GM23338 (cell line): ENCODE data around the gene USP15.

Source experiments
- CREB1 ChIP-seq: fragments of 250-450 bp; sonication (Bioruptor Pico); IDR thresholded peaks from 2 replicates; pipeline ENCODE4 v1.5.0; 2020; ENCODE audit warnings: low read depth, mild to moderate bottlenecking, moderate library complexity
- EZH2 ChIP-seq: fragments of 200-600 bp; sonication (generic); IDR thresholded peaks from one replicate; pipeline ENCODE4 v1.8.0; 2017; ENCODE audit warnings: antibody characterized with exemption, mild to moderate bottlenecking, low read depth; ENCODE audit not compliant: unreplicated experiment
- EZH2phosphoT487 ChIP-seq: fragments of 200-600 bp; sonication (generic); IDR thresholded peaks from one replicate; pipeline ENCODE4 v1.8.1; 2018; ENCODE audit warnings: antibody characterized with exemption; ENCODE audit not compliant: unreplicated experiment
- JUNB ChIP-seq: IDR thresholded peaks from one replicate; pipeline ENCODE4 v1.6.1; 2016; ENCODE audit warnings: antibody characterized with exemption; ENCODE audit not compliant: unreplicated experiment
- NANOG ChIP-seq: IDR thresholded peaks from 2 replicates; pipeline ENCODE4 v1.6.1; 2016; ENCODE audit warnings: antibody characterized with exemption, borderline replicate concordance
- POLR2AphosphoS5 ChIP-seq: IDR thresholded peaks from 2 replicates; pipeline ENCODE4 v1.6.1; 2016; ENCODE audit warnings: antibody characterized with exemption, low read depth
- REST ChIP-seq: IDR thresholded peaks from one replicate; pipeline ENCODE4 v1.6.1; 2018; ENCODE audit warnings: antibody characterized with exemption; ENCODE audit not compliant: unreplicated experiment
- STAT1 ChIP-seq: IDR thresholded peaks from one replicate; pipeline ENCODE4 v1.6.1; 2016; ENCODE audit warnings: antibody characterized with exemption; ENCODE audit not compliant: unreplicated experiment
- ZNF114 ChIP-seq: fragments of 250-450 bp; sonication (Bioruptor Pico); IDR thresholded peaks from 2 replicates; pipeline ENCODE4 v1.5.0; 2020; ENCODE audit warnings: mild to moderate bottlenecking, moderate library complexity
- ZNF331 ChIP-seq: fragments of 250-450 bp; sonication (Bioruptor Pico); IDR thresholded peaks from 2 replicates; pipeline ENCODE4 v1.5.0; 2020; ENCODE audit warnings: low read depth, mild to moderate bottlenecking, moderate library complexity
- ZNF462 ChIP-seq: fragments of 250-450 bp; sonication (Bioruptor Pico); IDR thresholded peaks from 2 replicates; pipeline ENCODE4 v1.5.0; 2020; ENCODE audit warnings: mild to moderate bottlenecking, moderate library complexity
- TF ChIP-seq, protein P1 (sequence below), 2 experiments: fragments of 200-600 bp in 1 of 2; sonication (generic) in 1 of 2; conservative IDR thresholded peaks; 2 replicates each; pipeline versions ENCODE4 v1.5.1 to v1.6.1; 2016 to 2017; ENCODE audit warnings: antibody characterized with exemption in 2 of 2, low read depth in 2 of 2, mild to moderate bottlenecking in 2 of 2, moderate library complexity in 1 of 2
- TF ChIP-seq, protein P2 (sequence below): IDR thresholded peaks from 2 replicates; pipeline ENCODE4 v1.6.1; 2016; ENCODE audit warnings: antibody characterized with exemption

DNA sequence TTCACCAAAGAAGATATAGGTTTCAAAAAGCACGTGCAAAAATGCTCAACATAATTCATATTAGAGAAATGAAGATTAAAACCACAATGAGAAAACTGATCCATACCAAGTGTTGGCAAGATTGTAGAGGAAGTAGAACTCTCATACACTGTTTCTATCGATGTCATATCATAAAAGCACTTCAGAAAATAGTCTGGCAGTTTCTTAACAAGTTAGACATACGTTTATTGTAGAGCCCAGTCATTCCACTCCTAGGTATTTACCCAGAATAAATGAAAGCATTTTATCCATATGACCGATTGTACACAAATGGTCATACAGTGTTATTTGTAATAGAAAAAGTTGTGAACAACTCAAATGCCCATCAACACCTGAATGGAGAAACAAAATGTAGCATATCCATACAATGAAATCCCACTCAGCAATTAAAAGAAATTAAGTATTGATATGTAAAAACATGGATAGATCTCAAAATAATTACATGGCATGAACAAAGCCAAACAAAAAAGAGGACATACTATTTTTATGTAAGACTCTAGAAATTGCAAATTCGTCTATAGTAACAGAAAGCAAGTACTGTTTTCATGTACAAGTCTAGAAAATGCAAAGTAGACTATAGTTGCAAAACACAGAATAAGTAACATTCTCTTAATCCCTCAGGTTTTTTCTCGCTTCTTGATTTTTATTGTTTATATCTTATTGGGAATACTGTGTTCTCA, 41.0 kb downstream of the USP15 start:
- TF ChIP-seq, protein P1, sequence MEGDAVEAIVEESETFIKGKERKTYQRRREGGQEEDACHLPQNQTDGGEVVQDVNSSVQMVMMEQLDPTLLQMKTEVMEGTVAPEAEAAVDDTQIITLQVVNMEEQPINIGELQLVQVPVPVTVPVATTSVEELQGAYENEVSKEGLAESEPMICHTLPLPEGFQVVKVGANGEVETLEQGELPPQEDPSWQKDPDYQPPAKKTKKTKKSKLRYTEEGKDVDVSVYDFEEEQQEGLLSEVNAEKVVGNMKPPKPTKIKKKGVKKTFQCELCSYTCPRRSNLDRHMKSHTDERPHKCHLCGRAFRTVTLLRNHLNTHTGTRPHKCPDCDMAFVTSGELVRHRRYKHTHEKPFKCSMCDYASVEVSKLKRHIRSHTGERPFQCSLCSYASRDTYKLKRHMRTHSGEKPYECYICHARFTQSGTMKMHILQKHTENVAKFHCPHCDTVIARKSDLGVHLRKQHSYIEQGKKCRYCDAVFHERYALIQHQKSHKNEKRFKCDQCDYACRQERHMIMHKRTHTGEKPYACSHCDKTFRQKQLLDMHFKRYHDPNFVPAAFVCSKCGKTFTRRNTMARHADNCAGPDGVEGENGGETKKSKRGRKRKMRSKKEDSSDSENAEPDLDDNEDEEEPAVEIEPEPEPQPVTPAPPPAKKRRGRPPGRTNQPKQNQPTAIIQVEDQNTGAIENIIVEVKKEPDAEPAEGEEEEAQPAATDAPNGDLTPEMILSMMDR (conservative IDR thresholded peaks at IDR 0.05; ENCODE audit: low read depth in 2 of 2): no peak
- TF ChIP-seq STAT1 (no peak), REST (no peak), POLR2AphosphoS5 (no peak), EZH2phosphoT487 (no peak), EZH2 (no peak), ZNF114 (CRISPR knock-in tag) (no peak), JUNB (no peak), CREB1 (CRISPR knock-in tag) (no peak), NANOG (no peak), ZNF462 (CRISPR knock-in tag) (no peak), ZNF331 (CRISPR knock-in tag) (no peak)
- TF ChIP-seq, protein P2, sequence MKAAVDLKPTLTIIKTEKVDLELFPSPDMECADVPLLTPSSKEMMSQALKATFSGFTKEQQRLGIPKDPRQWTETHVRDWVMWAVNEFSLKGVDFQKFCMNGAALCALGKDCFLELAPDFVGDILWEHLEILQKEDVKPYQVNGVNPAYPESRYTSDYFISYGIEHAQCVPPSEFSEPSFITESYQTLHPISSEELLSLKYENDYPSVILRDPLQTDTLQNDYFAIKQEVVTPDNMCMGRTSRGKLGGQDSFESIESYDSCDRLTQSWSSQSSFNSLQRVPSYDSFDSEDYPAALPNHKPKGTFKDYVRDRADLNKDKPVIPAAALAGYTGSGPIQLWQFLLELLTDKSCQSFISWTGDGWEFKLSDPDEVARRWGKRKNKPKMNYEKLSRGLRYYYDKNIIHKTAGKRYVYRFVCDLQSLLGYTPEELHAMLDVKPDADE: no peak
